KMS-11 (cell line): ENCODE measurements around the gene TMEM245.
"Not testable (repeated sequence)": the region's sequence is repeated elsewhere in the genome, so short reads cannot be mapped to it uniquely, and the experiment has no call there.

Experiments
- H2AFZ ChIP-seq: fragments of 200-600 bp; sonication (generic); 2 replicates; pipeline ENCODE4 v1.6.1; 2016; ENCODE audit warnings: antibody characterized with exemption, mixed run types, low read depth
- H3K27ac ChIP-seq: fragments of 200-600 bp; sonication (generic); 2 replicates; pipeline ENCODE4 v1.6.1; 2016; ENCODE audit warnings: mild to moderate bottlenecking, mixed run types
- H3K27me3 ChIP-seq: fragments of 200-600 bp; sonication (generic); 2 replicates; pipeline ENCODE4 v1.6.1; 2017; ENCODE audit warnings: mild to moderate bottlenecking, low read depth, mixed run types, moderate library complexity; ENCODE audit not compliant: insufficient read depth
- H3K36me3 ChIP-seq: fragments of 200-600 bp; sonication (generic); 2 replicates; pipeline ENCODE4 v1.6.1; 2017; ENCODE audit warnings: mild to moderate bottlenecking, mixed run types; ENCODE audit not compliant: insufficient read depth
- H3K4me1 ChIP-seq: fragments of 200-600 bp; sonication (generic); 2 replicates; pipeline ENCODE4 v1.6.1; 2016; ENCODE audit warnings: mild to moderate bottlenecking, low read depth, mixed run types; ENCODE audit not compliant: poor library complexity, severe bottlenecking
- H3K4me2 ChIP-seq: fragments of 200-600 bp; sonication (generic); 2 replicates; pipeline ENCODE4 v1.7.0; 2016; ENCODE audit warnings: mild to moderate bottlenecking, mixed run types
- H3K4me3 ChIP-seq: fragments of 200-600 bp; sonication (generic); IDR thresholded peaks from 2 replicates; pipeline ENCODE4 v1.6.1; 2017; ENCODE audit warnings: low read depth, low read length, mixed read lengths; ENCODE audit not compliant: insufficient read depth
- H3K79me2 ChIP-seq: fragments of 200-600 bp; sonication (generic); 2 replicates; pipeline ENCODE4 v1.6.1; 2016; ENCODE audit warnings: low read depth, mixed run types; ENCODE audit not compliant: insufficient read depth
- H3K9ac ChIP-seq: fragments of 200-600 bp; sonication (generic); 2 replicates; pipeline ENCODE4 v1.6.1; 2016; ENCODE audit warnings: mild to moderate bottlenecking, mixed run types
- H4K20me1 ChIP-seq: fragments of 200-600 bp; sonication (generic); 2 replicates; pipeline ENCODE4 v1.6.1; 2016; ENCODE audit warnings: mild to moderate bottlenecking, mixed run types; ENCODE audit not compliant: insufficient read depth
- TF ChIP-seq, protein P1 (sequence below): fragments of 200-600 bp; sonication (generic); conservative IDR thresholded peaks from 2 replicates; pipeline ENCODE4 v1.6.1; 2017; ENCODE audit warnings: low read depth, mild to moderate bottlenecking, antibody characterized with exemption, low read length, moderate library complexity, mixed read lengths

TMEM245 gene

DNA sequence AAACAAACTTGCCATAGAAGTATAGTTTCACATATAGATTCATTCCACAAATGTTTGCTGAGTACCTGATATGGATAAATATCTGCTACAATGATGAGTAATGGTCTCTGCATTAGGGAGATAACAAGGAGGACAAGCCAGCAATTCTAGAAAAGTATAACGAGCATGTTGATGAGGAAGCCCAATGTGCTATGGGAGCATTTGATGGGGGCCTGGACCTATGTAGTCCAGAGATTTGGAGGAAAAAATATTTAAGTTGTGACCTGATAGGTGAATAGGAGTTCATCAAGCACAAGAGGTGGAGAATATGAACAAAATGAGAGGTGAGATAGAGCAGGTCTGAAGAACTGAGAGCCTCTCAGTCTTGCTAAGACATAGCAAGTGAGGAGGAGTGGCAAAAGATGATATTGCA lies 14.4 kb upstream of the TMEM245 start:
- H2AFZ ChIP-seq, result no peak overlapping the region
- H3K4me2 ChIP-seq, result no peak overlapping the region
- no peak overlapping the region for H3K4me3 ChIP-seq
- H3K79me2 ChIP-seq, result no peaks in the 10 kb centered on the region
- H3K27me3 ChIP-seq, result no peaks in the 10 kb centered on the region
- TF ChIP-seq, protein P1, sequence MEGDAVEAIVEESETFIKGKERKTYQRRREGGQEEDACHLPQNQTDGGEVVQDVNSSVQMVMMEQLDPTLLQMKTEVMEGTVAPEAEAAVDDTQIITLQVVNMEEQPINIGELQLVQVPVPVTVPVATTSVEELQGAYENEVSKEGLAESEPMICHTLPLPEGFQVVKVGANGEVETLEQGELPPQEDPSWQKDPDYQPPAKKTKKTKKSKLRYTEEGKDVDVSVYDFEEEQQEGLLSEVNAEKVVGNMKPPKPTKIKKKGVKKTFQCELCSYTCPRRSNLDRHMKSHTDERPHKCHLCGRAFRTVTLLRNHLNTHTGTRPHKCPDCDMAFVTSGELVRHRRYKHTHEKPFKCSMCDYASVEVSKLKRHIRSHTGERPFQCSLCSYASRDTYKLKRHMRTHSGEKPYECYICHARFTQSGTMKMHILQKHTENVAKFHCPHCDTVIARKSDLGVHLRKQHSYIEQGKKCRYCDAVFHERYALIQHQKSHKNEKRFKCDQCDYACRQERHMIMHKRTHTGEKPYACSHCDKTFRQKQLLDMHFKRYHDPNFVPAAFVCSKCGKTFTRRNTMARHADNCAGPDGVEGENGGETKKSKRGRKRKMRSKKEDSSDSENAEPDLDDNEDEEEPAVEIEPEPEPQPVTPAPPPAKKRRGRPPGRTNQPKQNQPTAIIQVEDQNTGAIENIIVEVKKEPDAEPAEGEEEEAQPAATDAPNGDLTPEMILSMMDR, result no peak
- no peak overlapping the region for H3K27ac ChIP-seq
- H3K4me1 ChIP-seq, result no peaks in the 10 kb centered on the region
- no peaks in the 10 kb centered on the region for H3K36me3 ChIP-seq
- H4K20me1 ChIP-seq, result no peaks in the 10 kb centered on the region
- H3K9ac ChIP-seq, result no peak overlapping the region

DNA sequence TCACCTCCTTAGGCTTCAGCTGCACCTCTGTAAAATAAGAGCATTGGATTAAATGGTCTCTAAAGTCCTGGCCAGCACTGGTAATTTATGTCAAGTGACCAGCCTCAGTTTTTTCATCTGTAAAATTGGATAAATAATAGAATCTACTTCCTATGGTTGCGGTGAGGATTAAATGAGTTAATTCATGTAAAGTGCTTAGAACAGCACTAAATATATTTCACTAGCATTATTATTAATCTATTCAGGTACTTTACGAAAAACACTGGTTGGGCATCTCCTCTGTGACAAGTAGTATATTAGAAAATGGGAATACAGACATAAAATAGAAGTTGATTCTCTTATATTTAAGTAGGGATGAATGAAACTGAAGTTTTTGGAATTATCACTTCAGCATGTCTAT lies 13.8 kb upstream of the TMEM245 start:
- Histone ChIP-seq H3K36me3 (no peaks in the 10 kb centered on the region), H3K79me2 (no peaks in the 10 kb centered on the region), H3K9ac (no peak overlapping the region), H3K4me3 (no peak overlapping the region), H3K4me1 (no peaks in the 10 kb centered on the region), H3K27ac (no peak overlapping the region), H3K27me3 (no peaks in the 10 kb centered on the region), H2AFZ (no peak overlapping the region), H4K20me1 (no peaks in the 10 kb centered on the region), H3K4me2 (no peak overlapping the region)
- TF ChIP-seq, protein P1, result no peak

DNA sequence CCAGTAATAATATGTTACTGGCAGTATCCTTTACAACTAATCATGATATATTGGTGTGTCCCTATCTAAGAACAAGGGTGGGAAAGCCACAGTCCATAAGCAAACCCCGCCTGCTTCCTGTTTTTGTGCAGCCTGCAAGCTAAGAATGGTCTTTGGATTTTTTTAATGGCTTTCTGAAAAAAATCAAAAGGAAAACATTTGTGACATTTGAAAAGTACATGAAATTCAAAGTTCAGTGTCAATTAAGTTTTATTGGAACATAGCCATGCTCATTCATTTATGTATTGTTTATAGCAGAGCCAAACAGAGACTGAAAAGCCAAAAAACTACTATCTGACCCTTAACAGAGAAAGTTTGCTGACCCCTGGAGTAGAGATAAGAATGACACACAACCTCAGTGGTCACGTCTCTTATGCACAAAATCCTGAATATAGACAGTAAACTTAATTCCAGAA lies 12.8 kb upstream of the TMEM245 start:
- Histone ChIP-seq H3K4me1 (no peaks in the 10 kb centered on the region), H4K20me1 (no peaks in the 10 kb centered on the region), H2AFZ (no peak overlapping the region), H3K4me3 (no peak overlapping the region), H3K9ac (no peak overlapping the region), H3K27ac (no peak overlapping the region), H3K36me3 (no peaks in the 10 kb centered on the region), H3K27me3 (no peaks in the 10 kb centered on the region), H3K4me2 (no peak overlapping the region), H3K79me2 (no peaks in the 10 kb centered on the region)
- TF ChIP-seq, protein P1, result no peak

DNA sequence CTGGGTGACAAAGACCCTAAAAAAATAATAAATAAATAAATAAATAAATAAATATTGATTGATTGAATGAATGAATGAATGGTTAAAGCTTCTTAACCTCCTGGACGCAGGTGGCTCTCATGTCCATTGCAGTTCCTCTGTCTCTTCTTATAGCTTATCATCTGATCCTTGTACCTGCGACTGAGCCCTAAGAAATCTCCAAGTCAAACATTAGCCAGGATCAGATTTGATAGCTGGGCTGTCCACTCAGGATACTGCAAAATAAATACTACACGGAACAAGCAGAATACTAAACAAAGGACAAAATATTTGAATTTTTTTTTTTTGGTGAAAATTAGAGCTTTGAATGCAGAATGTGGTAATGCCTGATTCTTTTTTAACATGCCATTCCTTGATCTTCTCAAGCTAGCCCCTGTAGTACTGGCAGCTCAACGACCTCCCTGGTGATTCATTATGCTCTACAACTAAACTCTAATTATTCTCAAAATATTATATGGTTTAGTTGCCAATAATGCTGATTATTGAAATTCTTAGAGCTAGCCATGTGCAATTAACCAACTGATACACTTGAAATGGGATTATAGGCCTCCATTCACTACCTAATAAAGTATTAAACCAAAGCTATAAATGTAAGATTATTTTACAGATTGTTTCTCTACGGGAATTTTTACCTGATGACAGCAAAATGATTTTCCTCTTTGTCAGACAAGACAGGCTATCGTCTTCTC lies 9.9 kb upstream of the TMEM245 start:
- H3K4me3 ChIP-seq, result no peak overlapping the region
- no peaks in the 10 kb centered on the region for H3K79me2 ChIP-seq
- no peaks in the 10 kb centered on the region for H4K20me1 ChIP-seq
- H3K4me2 ChIP-seq, result no peak overlapping the region
- H3K27me3 ChIP-seq, result no peaks in the 10 kb centered on the region
- H3K9ac ChIP-seq, result no peak overlapping the region
- no peak overlapping the region for H2AFZ ChIP-seq
- TF ChIP-seq, protein P1, result no peak
- H3K36me3 ChIP-seq, result no peaks in the 10 kb centered on the region
- H3K27ac ChIP-seq, result no peak overlapping the region
- no peaks in the 10 kb centered on the region for H3K4me1 ChIP-seq

DNA sequence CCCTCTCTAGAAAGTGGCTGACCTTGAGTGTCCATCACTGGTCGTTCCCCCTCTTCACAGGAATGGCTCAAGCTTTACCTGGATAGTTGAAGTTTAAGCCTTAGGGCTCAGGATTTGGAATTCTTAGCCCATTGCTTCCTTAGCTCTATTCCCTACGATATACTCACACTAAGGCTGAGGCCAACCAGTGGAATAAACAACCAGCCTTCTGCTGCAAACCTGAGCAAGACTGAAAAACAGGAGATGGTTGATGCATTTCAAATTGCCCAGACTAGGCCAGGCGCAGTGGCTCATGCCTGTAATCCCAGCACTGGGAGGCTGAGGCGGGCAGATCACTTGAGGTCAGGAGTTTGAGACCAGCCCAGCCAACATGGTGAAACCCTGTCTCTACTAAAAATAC lies 6.9 kb upstream of the TMEM245 start:
- not testable (repeated sequence) for H3K27me3 ChIP-seq, H3K79me2 ChIP-seq, H3K4me3 ChIP-seq, H4K20me1 ChIP-seq, H3K4me2 ChIP-seq, H3K9ac ChIP-seq, H3K27ac ChIP-seq, H2AFZ ChIP-seq, H3K36me3 ChIP-seq
- H3K4me1 ChIP-seq, result peaks cover 25% of the 10 kb centered on the region
